H1 (cell line): ENCODE data around the gene NUP155. TPM values are rescaled to one million over a fixed set of nuclear protein-coding genes. Genes with fewer than 3 reads are reported as not detected.

Source experiments
- HDAC6 ChIP-seq: IDR thresholded peaks from one replicate; pipeline ENCODE4 v1.7.1; 2012; ENCODE audit warnings: low read depth, mild to moderate bottlenecking, inconsistent platforms, low read length, moderate library complexity
- KDM4A ChIP-seq: IDR thresholded peaks from one replicate; pipeline ENCODE4 v1.7.1; 2012; ENCODE audit warnings: low read depth, mild to moderate bottlenecking, moderate library complexity, low read length, inconsistent platforms; ENCODE audit not compliant: severe bottlenecking
- KDM5A ChIP-seq: fragments of 200-600 bp; IDR thresholded peaks from 2 replicates; pipeline ENCODE4 v1.7.1; 2012; ENCODE audit warnings: mild to moderate bottlenecking, low read length, inconsistent platforms, mixed read lengths
- SP1 ChIP-seq: IDR thresholded peaks from 2 replicates; pipeline ENCODE4 v1.6.1; 2011; ENCODE audit warnings: low read depth, low read length
- YY1 ChIP-seq: IDR thresholded peaks from 2 replicates; pipeline ENCODE4 v1.6.1; 2011; ENCODE audit warnings: low read depth, mild to moderate bottlenecking, low read length
- polyA plus RNA-seq, 7 experiments: library from polyadenylated mRNA; depleted of rRNA in 3 of 7; stranded (reverse) in 5 of 7; unstranded in 2 of 7; fragments of >200 nt in 5 of 7; fragments of 200-250 nt in 2 of 7; gene quantifications; 1 replicate in 5 of 7; 2 replicates in 1 of 7; 4 replicates in 1 of 7; pipeline versions ENCODE4 v1.2.1 to v1.2.3, GENCODE V29; 2011 to 2013; ENCODE audit warnings: missing spikeins in 2 of 7, mixed read lengths in 2 of 7
- total RNA-seq: library from RNA; stranded (reverse); fragmentation: NEBNext Ultra II Directional; extraction: Animal tissue kit (Norgen Biotek cat#: 25700); gene quantifications from 2 replicates; pipeline ENCODE4 v1.2.1, GENCODE V29; 2021

Gene NUP155
- total and polyA plus RNA-seq, 2 of the 8 experiments (the other 6 are each of a cell fraction or from before 2014, with no cell fraction given), result 27.1 to 91.6 TPM

- no peak for TF ChIP-seq KDM5A
- TF ChIP-seq SP1, result no peak
- TF ChIP-seq YY1, result no peak
- no peak for TF ChIP-seq HDAC6
- no peak for TF ChIP-seq KDM4A
These were observed 54.9 kb downstream of the NUP155 start (continued) for GRCh38 chr5:37316027-37316426.
